ENCODE measurements around the gene MTHFR. TPM values are rescaled to one million over a fixed set of nuclear protein-coding genes. Genes with fewer than 3 reads are reported as not detected.
A peak's percentile ranks its signal among the peaks of the same experiment; 100 is the strongest.

Gene MTHFR
- total and polyA plus RNA-seq, 5 experiments from 2014 or later = 3.7 to 71.7 (median 9.5) TPM

DNA sequence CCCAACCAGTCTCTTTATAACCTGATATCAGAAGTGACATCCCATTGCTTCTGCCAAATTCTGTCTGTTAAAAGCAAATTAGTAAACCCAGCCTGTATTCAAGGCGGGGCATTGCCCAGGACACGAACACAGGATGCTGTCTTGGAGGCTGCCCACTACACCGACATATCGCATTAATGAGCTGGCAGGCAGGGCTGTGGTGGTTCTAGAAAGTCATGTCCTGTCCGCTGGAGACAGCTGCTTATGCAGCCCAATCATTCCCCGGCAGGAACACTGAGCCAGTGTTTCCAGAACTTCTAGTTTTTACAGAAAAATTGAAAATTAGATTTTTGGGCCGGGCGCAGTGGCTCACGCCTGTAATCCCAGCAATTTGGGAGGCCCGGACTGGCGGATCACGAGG, 24.5 kb downstream of the MTHFR start:
- no peak for ATAC-seq
- Mint-ChIP-seq H3K4me1 (peaks cover 0 to 14% (median 9%) of the 10 kb centered on the region in 4 donors), H3K36me3 (no peaks in the 10 kb centered on the region), H3K9me3 (no peaks in the 10 kb centered on the region), H3K27me3 (no peaks in the 10 kb centered on the region), H3K27ac (no peak overlapping the region), H3K4me3 (no peak overlapping the region)
- POLR2A ChIA-PET = interaction anchor here (0.6 kb wide), 1 partner anchor 397 kb away, joined by 4 read pairs; no protein-coding TSS in a partner anchor
- DNase-seq = no peak

DNA sequence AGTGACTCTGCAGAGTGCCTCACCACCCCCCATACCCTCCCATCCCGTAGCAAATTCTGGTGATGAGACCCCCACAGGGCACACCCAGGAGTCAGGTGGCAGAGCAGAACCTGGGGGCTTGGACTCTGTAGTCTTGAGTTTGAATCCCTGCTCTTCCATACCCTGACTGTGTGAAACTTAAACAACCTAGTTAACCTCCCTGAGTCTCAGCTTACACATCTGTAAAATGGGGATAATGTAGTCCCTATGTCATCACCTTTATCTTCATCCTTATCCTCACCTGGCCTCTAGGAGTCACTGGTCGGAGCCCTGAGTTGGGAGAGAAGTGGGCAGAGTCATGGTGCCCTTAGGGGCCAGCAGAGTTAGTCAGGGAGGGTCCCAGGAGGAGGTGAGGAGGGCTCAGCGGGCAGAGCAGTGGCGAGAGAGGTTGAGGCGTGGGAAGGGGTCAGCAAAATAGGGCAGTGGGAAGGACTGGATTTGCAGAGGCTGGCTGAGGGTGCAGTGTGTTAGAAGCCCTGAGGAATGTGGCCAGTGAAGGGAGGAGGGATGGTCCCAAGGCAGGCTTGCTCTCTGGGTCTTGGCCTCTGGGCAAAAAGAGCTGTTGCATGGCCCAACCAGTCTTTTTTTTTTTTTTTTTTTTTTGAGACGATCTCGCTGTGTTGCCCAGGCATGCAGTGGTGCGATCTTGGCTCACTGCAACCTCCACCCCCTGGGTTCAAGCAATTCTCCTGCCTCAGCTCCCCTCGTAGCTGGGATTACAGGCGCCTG, 25.2 kb downstream of the MTHFR start:
- POLR2A ChIA-PET = interaction anchor here (0.6 kb wide), 1 partner anchor 396 kb away, joined by 4 read pairs; no protein-coding TSS in a partner anchor
- H3K27me3 Mint-ChIP-seq = no peaks in the 10 kb centered on the region
- H3K4me3 Mint-ChIP-seq = peak overlapping the region in 1 of 10 donors; percentile 12
- no peak for ATAC-seq
- peak overlapping the region in 1 of 10 donors; percentile 22 for H3K27ac Mint-ChIP-seq
- no peaks in the 10 kb centered on the region for H3K36me3 Mint-ChIP-seq
- no peak for DNase-seq
- H3K9me3 Mint-ChIP-seq = no peaks in the 10 kb centered on the region
- peaks cover 0 to 12% (median 6%) of the 10 kb centered on the region in 4 donors for H3K4me1 Mint-ChIP-seq

DNA sequence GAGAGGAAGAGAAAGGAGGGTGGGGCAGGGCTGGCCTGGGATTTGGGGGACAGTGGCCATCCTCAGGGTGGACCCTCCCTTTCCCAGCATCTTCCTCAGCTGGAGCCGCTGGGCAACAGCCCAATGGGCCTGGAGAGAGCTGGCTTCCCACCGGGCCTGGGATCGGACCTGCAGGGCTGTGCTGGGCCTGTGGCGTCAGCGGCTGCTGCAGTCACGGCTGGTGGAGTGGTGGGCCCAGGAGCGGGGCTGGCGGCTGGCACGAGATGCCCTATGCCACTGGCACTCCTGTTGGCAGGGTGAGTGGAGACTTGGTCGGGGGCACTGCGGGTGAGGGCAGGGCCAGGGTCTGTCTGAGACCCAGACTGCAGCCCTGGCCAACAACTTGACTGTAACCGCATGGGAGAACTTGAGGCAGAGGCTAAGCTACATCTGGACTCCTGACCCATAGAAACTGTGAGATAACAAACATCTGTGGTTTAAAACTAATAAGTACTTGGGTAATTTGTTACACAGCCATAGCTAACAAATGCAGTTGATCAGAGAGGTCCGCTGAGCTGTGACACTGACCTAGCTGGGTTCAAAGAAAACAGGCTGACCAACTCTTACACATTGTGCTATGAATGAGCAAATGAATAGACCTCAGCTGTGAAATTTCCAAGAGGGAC, 25.9 kb downstream of the MTHFR start:
- H3K4me1 Mint-ChIP-seq = peaks cover 0 to 8% (median 2%) of the 10 kb centered on the region in 4 donors
- H3K27ac Mint-ChIP-seq = peak overlapping the region in 1 of 10 donors; percentile 53
- ATAC-seq (no peak), DNase-seq (no peak)
- H3K27me3 Mint-ChIP-seq = no peaks in the 10 kb centered on the region
- no peaks in the 10 kb centered on the region for H3K36me3 Mint-ChIP-seq
- no peak overlapping the region for H3K4me3 Mint-ChIP-seq
- H3K9me3 Mint-ChIP-seq = no peaks in the 10 kb centered on the region
- POLR2A ChIA-PET = no interaction called here

DNA sequence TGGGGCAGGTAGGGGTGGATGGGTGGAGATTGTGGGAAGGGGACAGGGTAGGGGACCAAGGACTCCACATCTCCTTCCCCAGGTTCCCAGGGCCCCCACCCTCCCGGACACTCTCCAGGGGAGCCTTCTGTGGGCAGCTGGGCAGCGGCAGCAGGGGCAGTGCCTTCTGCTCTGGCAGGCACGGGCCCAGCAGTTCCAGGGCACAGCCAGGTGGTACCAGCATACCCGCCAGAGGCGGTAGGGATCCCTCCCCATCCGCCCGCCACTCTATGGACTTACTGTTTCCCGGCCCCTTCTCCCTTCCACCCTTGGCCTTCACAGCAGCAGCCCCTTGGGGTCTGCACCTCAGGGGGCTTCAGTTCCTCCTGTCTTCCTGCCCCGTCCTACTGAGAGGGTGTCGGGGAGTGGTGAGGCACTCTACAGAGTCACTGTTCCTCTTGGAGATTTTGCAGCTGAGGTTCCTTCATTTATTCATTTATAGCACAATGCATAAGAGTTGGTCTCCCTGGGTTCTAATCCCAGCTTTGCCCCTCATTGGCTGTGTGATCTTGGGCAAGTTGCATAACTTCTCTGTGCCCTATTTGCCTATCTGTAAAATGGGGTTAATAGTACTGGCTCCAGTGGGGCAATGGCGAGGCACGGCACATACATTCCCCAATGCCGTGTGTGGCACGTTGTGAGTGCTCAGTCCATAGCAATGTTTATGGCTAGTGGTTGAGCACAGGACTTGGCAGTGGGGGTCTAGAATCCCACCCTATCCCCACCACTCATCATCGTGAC, 26.7 kb downstream of the MTHFR start:
- H3K9me3 Mint-ChIP-seq = no peaks in the 10 kb centered on the region
- H3K27me3 Mint-ChIP-seq = no peaks in the 10 kb centered on the region
- no peak overlapping the region for H3K4me3 Mint-ChIP-seq
- POLR2A ChIA-PET = no interaction called here
- ATAC-seq (no peak), DNase-seq (no peak)
- H3K27ac Mint-ChIP-seq = no peak overlapping the region
- H3K4me1 Mint-ChIP-seq = peaks cover 0 to 3% (median 2%) of the 10 kb centered on the region in 4 donors
- H3K36me3 Mint-ChIP-seq = no peaks in the 10 kb centered on the region

DNA sequence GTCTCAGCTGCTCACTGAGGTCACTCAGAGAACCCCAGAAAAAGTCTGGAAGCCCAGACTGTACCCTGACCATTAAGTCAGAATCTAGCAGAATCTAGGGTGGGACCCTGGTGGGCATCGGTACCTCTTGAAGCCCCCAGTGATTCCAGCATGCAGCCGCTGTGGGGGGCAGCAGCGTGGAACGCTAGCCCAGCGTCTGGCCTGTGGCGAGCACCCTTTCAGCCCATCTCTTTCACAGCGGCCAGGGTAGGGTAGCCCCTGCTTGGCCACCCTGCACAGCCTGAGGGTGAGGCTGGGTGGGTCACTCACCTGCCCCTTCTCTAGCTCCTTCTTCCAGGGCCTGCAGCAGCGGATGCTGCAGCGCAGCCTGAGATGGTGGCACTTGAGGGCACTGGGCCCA, 27.4 kb downstream of the MTHFR start:
- H3K4me3 Mint-ChIP-seq = no peak overlapping the region
- H3K4me1 Mint-ChIP-seq = peaks cover 0 to 2% (median 0%) of the 10 kb centered on the region in 4 donors
- no peaks in the 10 kb centered on the region for H3K27me3 Mint-ChIP-seq
- POLR2A ChIA-PET = no interaction called here
- no peak for ATAC-seq
- DNase-seq = no peak
- H3K27ac Mint-ChIP-seq = no peak overlapping the region
- H3K9me3 Mint-ChIP-seq = no peaks in the 10 kb centered on the region
- no peaks in the 10 kb centered on the region for H3K36me3 Mint-ChIP-seq

DNA sequence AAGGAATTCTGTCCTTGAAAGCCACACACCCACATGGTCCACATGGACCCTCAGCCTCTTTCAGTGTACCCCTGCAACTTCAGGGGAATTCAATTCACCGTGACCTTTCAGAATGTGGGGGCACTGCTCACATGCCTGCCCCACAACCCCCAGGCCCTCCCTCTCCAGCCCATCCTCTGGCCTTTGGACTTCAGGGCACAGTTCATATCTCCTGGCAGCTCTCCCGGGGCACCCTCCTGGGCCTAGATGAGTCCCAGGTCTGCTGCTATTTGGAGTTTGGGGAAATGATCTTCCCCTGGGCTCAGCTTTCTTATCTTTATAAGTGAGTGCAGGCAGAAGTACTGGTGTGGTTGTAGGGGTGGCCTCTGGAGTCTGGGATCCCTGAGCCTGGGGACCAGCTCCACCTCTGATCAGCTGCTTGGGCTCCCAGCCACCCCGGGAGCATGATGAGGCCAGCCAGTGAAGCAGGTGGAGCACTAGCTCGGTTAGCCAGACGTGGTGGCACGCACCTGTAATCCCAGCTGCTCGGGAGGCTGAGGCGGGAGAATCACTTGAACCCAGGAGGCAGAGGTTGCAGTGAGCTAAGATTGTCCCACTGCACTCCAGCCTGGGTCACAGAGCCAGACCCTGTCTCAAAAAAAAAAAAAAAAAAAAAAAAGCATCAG, 28.0 kb downstream of the MTHFR start:
- ATAC-seq (no peak), DNase-seq (no peak)
- no peaks in the 10 kb centered on the region for H3K9me3 Mint-ChIP-seq
- POLR2A ChIA-PET = no interaction called here
- peak overlapping the region in 1 of 10 donors; percentile 46 for H3K27ac Mint-ChIP-seq
- no peaks in the 10 kb centered on the region for H3K36me3 Mint-ChIP-seq
- H3K4me1 Mint-ChIP-seq = peaks cover 0 to 2% (median 0%) of the 10 kb centered on the region in 4 donors
- H3K27me3 Mint-ChIP-seq = no peaks in the 10 kb centered on the region
- H3K4me3 Mint-ChIP-seq = no peak overlapping the region

DNA sequence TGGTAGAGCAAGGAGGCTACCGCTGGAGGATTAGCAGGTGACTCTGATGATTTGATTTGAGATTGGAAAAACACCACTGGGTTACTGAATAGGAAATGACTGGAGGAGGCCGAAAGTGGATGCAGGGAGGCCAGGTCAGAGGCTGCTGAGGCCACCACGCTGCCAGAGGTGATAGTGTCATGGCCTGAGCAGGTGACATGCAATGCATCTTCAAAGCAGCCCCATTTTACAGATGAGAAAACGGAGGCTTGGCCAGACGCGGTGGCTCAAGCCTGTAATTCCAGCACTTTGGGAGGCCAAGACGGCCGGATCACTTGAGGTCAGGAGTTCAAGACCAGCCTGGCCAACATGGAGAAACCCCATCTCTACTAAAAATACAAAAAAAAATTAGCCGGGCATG, 31.0 kb downstream of the MTHFR start:
- Mint-ChIP-seq H3K4me3 (no peak overlapping the region), H3K4me1 (no peaks in the 10 kb centered on the region), H3K36me3 (no peaks in the 10 kb centered on the region), H3K9me3 (no peaks in the 10 kb centered on the region), H3K27me3 (no peaks in the 10 kb centered on the region), H3K27ac (no peak overlapping the region)
- no peak for DNase-seq
- POLR2A ChIA-PET = no interaction called here
- ATAC-seq = no peak

DNA sequence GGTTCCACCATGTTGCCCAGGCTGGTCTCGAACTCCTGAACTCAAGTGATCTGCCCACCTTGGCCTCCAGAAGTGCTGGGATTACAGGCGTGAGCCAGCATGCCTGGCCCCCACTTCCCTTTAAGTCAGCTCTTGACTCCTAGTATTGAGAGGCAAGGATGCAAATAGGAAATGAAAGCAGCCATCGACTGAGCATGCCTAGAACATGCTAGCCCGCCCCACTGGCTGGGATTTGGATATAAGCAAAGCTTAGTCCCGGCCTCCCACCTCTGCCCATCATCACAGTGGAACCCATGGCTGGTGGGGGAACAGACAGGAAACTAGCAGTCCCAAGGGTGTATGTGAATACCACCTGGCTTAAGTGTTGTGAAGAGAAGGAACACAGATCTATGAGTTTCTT, 33.3 kb downstream of the MTHFR start:
- Mint-ChIP-seq H3K4me3 (no peak overlapping the region), H3K27me3 (no peaks in the 10 kb centered on the region), H3K4me1 (no peaks in the 10 kb centered on the region), H3K9me3 (no peaks in the 10 kb centered on the region), H3K36me3 (no peaks in the 10 kb centered on the region), H3K27ac (no peak overlapping the region)
- POLR2A ChIA-PET = no interaction called here
- ATAC-seq = no peak
- no peak for DNase-seq

DNA sequence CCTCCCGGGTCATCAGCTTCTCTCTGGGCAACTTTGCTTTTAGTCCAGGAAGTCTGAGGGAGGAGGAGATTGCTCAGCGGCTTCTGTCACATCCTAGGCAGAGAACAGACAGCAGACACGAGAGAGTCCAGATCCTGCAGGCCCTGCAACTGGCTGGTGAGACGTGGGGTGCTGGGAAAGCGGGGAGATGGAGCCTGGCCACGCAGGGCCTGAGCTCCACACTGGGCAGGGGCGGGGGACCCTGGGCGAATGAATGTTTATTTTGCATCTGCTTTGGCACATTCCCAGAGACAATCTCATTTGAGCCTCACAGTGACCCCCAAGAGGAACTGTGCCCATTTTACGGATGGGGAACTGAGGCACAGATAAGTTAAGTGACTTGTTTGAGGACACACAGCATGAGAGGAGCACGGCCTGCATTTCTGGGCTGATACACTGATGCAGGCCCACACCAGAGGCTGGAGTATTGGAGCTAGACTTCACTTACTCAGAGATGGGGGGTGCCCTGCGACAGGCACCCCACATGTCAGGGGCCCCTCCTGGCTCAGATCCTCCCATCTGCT, 34.2 kb downstream of the MTHFR start:
- Mint-ChIP-seq H3K36me3 (no peaks in the 10 kb centered on the region), H3K27ac (no peak overlapping the region), H3K4me3 (no peak overlapping the region), H3K9me3 (no peaks in the 10 kb centered on the region), H3K27me3 (no peaks in the 10 kb centered on the region), H3K4me1 (no peaks in the 10 kb centered on the region)
- POLR2A ChIA-PET = no interaction called here
- no peak for DNase-seq
- no peak for ATAC-seq

DNA sequence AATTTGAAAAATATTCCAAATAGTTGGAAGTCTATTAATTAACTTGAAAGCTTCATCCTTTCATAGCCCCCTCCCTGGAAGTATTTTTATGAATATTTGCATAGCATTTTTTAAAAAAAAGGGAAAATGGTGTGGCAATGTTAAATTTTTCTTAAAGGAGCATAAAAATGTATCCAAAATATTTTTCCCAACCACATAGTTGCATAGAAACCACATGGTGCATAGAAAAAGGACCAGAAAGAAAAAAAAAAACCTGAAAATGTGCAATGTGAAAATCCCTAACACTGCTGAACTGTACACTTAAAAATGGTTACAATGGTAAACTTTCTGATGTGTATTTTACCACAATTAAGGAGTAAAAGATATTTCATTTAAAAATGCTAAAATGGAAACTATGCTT, 35.8 kb downstream of the MTHFR start:
- H3K27ac Mint-ChIP-seq = no peak overlapping the region
- no peaks in the 10 kb centered on the region for H3K9me3 Mint-ChIP-seq
- no peak overlapping the region for H3K4me3 Mint-ChIP-seq
- POLR2A ChIA-PET = interaction anchor here (0.6 kb wide), 1 partner anchor 49 kb away, joined by 4 read pairs; no protein-coding TSS in a partner anchor
- H3K4me1 Mint-ChIP-seq = no peaks in the 10 kb centered on the region
- peaks cover 0 to 4% (median 0%) of the 10 kb centered on the region in 5 donors for H3K27me3 Mint-ChIP-seq
- DNase-seq (no peak), ATAC-seq (no peak)
- H3K36me3 Mint-ChIP-seq = no peaks in the 10 kb centered on the region

DNA sequence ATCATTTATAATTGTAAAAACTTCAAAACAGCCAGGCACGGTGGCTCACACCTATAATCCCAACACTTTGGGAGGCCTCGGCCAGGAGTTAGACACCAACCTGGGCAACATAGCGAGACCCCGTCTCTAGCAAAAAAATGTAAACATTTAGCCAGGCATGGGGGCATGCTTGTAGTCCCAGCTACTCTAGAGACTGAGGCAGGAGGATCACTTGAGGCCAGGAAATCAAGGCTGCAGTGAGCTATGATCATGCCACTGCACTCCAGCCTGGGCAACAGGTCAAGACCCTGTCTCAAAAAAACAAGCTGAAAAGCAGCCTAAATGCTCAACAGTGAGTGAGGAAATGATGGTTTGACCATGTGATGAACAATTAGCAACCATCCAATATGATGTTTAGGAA, 36.5 kb downstream of the MTHFR start:
- Mint-ChIP-seq H3K4me1 (no peaks in the 10 kb centered on the region), H3K27me3 (peaks cover 0 to 4% (median 0%) of the 10 kb centered on the region in 5 donors), H3K36me3 (no peaks in the 10 kb centered on the region), H3K27ac (no peak overlapping the region), H3K4me3 (no peak overlapping the region), H3K9me3 (no peaks in the 10 kb centered on the region)
- DNase-seq (no peak), ATAC-seq (no peak)
- POLR2A ChIA-PET = interaction anchor here (0.6 kb wide), 1 partner anchor 633 kb away, joined by 3 read pairs; no protein-coding TSS in a partner anchor

DNA sequence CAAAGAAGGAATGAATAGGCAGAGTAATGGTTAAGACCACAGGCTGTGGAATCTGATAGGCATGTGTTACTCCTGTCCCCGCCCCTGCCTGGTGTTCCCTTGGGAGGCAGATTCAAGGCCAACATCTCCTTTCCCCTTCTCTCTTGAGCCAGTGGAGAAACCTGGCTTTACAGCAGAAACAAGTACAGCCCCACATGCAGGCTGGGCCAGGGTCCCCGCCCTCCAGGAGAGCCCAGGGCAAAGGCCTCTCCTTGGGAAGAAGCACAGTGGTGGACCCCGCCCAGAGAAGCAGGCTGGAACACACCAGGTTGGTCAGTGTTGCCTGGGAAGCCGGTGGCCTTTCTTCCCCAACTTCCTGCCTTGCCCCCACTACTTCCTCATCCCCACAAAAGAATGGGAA, 36.9 kb downstream of the MTHFR start:
- Mint-ChIP-seq H3K9me3 (no peaks in the 10 kb centered on the region), H3K36me3 (no peaks in the 10 kb centered on the region), H3K4me1 (no peaks in the 10 kb centered on the region), H3K27me3 (peaks cover 0 to 6% (median 0%) of the 10 kb centered on the region in 5 donors), H3K4me3 (no peak overlapping the region), H3K27ac (no peak overlapping the region)
- ATAC-seq = no peak
- POLR2A ChIA-PET = interaction anchor here (0.6 kb wide), 1 partner anchor 633 kb away, joined by 3 read pairs; no protein-coding TSS in a partner anchor
- DNase-seq = no peak
